ENCODE measurements around the gene DGCR2.

The DGCR2 gene

GRCh38 chr22:19138217-19139000 is 16.2 kb upstream of the DGCR2 start:
- H3K36me3 ChIP-seq (ENCODE audit: insufficient read depth, low read length) = peaks cover 90% of the 10 kb centered on the region
- no peak for TF ChIP-seq EZH2 (IDR thresholded peaks at IDR 0.05; ENCODE audit: borderline replicate concordance, low read depth, low read length, severe bottlenecking)
- no peak for TF ChIP-seq CTCF (IDR thresholded peaks at IDR 0.05; ENCODE audit: borderline replicate concordance, extremely low read depth, low read length, poor library complexity, severe bottlenecking)
- ATAC-seq (ENCODE audit: insufficient read depth, low read depth) = no peak

DNA sequence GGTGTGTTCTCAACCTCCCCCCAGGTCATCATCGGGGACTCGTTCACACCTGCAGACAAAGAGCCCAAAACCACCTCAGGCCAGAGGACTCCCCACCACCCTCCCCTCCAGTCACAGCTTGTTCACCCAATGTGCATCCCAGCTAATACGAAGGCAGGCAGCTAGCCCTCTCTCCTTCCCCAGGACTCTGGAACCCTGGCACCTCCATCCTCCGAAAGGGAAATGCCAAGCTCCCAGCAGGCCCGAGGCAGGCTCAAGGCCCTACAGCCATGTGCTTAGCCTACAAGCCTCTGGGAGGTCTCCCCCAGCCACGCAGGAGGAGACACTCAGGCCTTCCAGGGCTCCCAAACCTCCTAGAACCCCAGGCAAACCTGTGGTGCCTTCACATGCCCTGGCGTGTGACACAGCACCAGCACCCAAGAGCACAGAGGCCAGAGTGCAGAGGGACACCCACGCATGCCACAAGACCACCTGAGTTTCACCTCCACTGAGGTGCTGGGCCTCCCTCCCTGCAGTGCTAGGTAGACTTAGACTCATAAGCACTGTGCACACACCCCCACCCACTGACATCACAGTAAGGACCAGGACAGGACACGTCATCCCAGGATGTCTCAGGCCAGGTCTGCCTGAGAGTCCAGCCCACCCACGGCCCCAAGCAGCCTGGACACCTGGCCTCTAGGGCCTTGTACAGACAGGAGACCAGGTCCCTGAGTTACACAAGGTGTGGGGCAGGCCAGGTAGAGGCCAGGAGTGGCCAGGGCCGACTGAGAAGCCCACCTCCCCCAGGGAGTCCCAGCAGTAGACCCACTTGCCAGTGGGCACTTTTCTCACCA is 15.4 kb upstream of the DGCR2 start:
- H4K20me1 ChIP-seq (ENCODE audit: insufficient read depth, low read length) = peaks cover 33% of the 10 kb centered on the region
- ATAC-seq (ENCODE audit: insufficient read depth, low read depth) (no peak), DNase-seq (no peak)
- H3K36me3 ChIP-seq (ENCODE audit: insufficient read depth, low read length) = peaks cover 96% of the 10 kb centered on the region
- no peak for TF ChIP-seq EZH2 (IDR thresholded peaks at IDR 0.05; ENCODE audit: borderline replicate concordance, low read depth, low read length, severe bottlenecking)
- TF ChIP-seq CTCF (IDR thresholded peaks at IDR 0.05; ENCODE audit: borderline replicate concordance, extremely low read depth, low read length, poor library complexity, severe bottlenecking) = no peak
- H3K9me3 ChIP-seq (ENCODE audit: insufficient read depth, low read length, severe bottlenecking) = no peaks in the 10 kb centered on the region
- no peak overlapping the region for H2AFZ ChIP-seq (ENCODE audit: low read depth, low read length)
- H3K4me2 ChIP-seq (ENCODE audit: insufficient read depth, low read length) = no peak overlapping the region
- no peak overlapping the region for H3K27ac ChIP-seq (ENCODE audit: low read length)
- no peak overlapping the region for H3K4me3 ChIP-seq (ENCODE audit: low read depth in 1 of 2, low read length in 2 of 2)
- H3K79me2 ChIP-seq (ENCODE audit: insufficient read depth, low read length) = peaks cover 4% of the 10 kb centered on the region
- no peaks in the 10 kb centered on the region for H3K27me3 ChIP-seq (ENCODE audit: insufficient read depth, low read length, poor library complexity)
- peaks cover 4% of the 10 kb centered on the region for H3K4me1 ChIP-seq (ENCODE audit: insufficient read depth, low read length)
- no peak overlapping the region for H3K9ac ChIP-seq (ENCODE audit: low read depth, low read length)

More at GRCh38 chr22:19138217-19139000, 16.2 kb upstream of the DGCR2 start:
- Histone ChIP-seq H3K4me1 (ENCODE audit: insufficient read depth, low read length) (peaks cover 9% of the 10 kb centered on the region), H3K27me3 (ENCODE audit: insufficient read depth, low read length, poor library complexity) (no peaks in the 10 kb centered on the region), H4K20me1 (ENCODE audit: insufficient read depth, low read length) (peaks cover 29% of the 10 kb centered on the region), H3K4me2 (ENCODE audit: insufficient read depth, low read length) (no peak overlapping the region), H3K79me2 (ENCODE audit: insufficient read depth, low read length) (peaks cover 11% of the 10 kb centered on the region), H3K4me3 (ENCODE audit: low read depth in 1 of 2, low read length in 2 of 2) (no peak overlapping the region), H3K9me3 (ENCODE audit: insufficient read depth, low read length, severe bottlenecking) (no peaks in the 10 kb centered on the region), H2AFZ (ENCODE audit: low read depth, low read length) (no peak overlapping the region), H3K27ac (ENCODE audit: low read length) (no peak overlapping the region), H3K9ac (ENCODE audit: low read depth, low read length) (no peak overlapping the region)
- DNase-seq = no peak

DNA sequence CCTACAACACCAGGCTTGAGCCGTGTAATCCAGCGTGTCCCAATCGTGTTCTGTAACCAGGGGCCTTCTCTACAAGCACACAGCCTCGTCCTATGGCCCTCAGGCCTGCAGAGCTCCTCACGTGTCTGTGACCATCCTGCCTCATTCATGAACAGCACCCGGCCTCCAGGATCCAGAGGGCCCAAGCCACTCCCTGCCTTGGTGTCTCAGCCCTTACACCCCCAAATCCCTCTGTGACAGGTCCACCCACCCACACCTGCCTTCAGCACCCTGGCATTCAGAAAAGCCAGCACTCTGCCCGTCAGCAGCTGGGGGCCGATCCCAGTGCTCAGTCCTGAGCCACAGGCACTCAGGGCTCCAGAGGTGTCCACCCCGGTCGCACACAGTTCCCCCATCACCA is 14.7 kb upstream of the DGCR2 start:
- H3K9me3 ChIP-seq (ENCODE audit: insufficient read depth, low read length, severe bottlenecking) = no peaks in the 10 kb centered on the region
- peaks cover 96% of the 10 kb centered on the region for H3K36me3 ChIP-seq (ENCODE audit: insufficient read depth, low read length)
- no peak overlapping the region for H2AFZ ChIP-seq (ENCODE audit: low read depth, low read length)
- DNase-seq (no peak), ATAC-seq (ENCODE audit: insufficient read depth, low read depth) (no peak)
- H3K27me3 ChIP-seq (ENCODE audit: insufficient read depth, low read length, poor library complexity) = no peaks in the 10 kb centered on the region
- no peak overlapping the region for H3K4me2 ChIP-seq (ENCODE audit: insufficient read depth, low read length)
- no peak overlapping the region for H3K4me3 ChIP-seq (ENCODE audit: low read depth in 1 of 2, low read length in 2 of 2)
- H4K20me1 ChIP-seq (ENCODE audit: insufficient read depth, low read length) = peaks cover 39% of the 10 kb centered on the region
- TF ChIP-seq EZH2 (IDR thresholded peaks at IDR 0.05; ENCODE audit: borderline replicate concordance, low read depth, low read length, severe bottlenecking) (no peak), CTCF (IDR thresholded peaks at IDR 0.05; ENCODE audit: borderline replicate concordance, extremely low read depth, low read length, poor library complexity, severe bottlenecking) (no peak)
- no peaks in the 10 kb centered on the region; the same call in 1 of the 2 replicates for H3K79me2 ChIP-seq (ENCODE audit: insufficient read depth, low read length)
- no peaks in the 10 kb centered on the region for H3K4me1 ChIP-seq (ENCODE audit: insufficient read depth, low read length)
- H3K27ac ChIP-seq (ENCODE audit: low read length) = no peak overlapping the region
- H3K9ac ChIP-seq (ENCODE audit: low read depth, low read length) = no peak overlapping the region

Measured in DND-41 (cell line).